HG03064 (cell line): ENCODE data around the gene TNRC18.
"Not testable (repeated sequence)": the region's sequence is repeated elsewhere in the genome, so short reads cannot be mapped to it uniquely, and the experiment has no call there.

Experiments used
- ATAC-seq: cut with Tn5 transposase; IDR thresholded peaks from one replicate; pipeline ENCODE4 v1.9.1; 2021; ENCODE audit warnings: low read depth; ENCODE audit not compliant: unreplicated experiment

TNRC18 gene

GRCh38 chr7:5278766-5279165, 144.9 kb downstream of the TNRC18 start:
- ATAC-seq = no peak

DNA sequence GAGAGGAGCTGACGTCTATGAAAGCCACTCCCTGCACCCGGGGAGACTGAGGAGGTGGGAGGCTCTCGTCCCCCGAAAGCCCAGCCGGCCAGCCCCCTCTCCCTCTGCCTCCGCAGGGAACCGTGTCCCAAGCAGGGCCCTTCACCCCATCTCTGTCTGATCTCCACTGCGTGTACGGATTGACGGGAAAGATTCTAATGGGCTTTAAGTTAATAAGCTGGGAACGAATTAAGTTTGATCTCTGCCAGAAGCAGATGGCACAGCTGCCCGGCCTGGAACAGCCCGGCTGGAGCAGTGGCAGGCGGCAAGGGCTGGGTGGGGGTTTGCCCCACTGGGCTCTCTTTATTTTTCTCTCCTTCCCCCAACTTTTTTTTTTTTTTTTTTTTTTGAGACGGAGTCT, 147.0 kb downstream of the TNRC18 start:
- ATAC-seq = no peak

- not testable (repeated sequence) for ATAC-seq
Observed at GRCh38 chr7:5276123-5276522, 147.5 kb downstream of the TNRC18 start.

GRCh38 chr7:5275510-5275909, 148.1 kb downstream of the TNRC18 start:
- ATAC-seq = not testable (repeated sequence)

DNA sequence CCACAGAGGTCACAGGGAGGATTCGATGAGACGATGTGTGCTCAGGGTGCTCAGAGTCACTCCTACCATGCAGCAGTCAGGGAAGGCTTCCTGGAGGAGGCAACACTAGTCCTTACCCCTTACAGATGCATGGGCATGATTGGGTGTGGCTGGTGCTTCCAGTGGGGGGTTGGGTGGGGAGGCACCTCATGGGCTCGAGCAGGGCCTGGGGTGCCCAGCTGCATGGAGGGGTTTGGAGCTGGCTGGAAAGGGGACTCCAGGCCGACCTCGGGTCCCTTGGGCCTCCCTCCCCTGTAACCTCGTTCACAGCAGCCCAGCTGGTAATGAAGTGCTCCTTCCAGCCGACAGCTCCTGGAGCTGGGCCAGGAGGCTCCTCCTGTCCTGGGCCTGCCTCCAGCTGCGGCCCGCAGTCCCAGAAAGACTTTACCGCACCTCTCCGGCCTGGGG, 148.6 kb downstream of the TNRC18 start:
- not testable (repeated sequence) for ATAC-seq

DNA sequence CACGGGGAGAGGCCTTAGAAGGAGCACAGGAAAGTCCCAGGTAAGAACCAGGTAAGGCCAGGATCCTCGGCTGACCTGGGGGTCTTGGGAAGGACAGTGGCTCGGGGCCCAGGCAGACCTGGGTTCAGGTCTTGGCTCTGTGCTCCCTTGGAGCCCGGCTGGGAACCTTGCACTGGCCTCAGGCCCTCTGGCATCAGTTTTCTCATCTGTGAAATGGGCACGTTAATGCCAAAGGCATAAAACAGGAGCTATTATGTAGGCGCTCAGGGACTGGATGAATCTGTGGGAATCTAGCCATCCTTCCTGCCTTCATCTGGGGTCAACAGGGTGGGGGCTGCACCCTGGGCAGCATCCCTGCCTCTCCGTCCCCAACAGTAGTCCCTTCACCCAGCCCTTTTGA, 149.2 kb downstream of the TNRC18 start:
- no peak for ATAC-seq

GRCh38 chr7:5273831-5274405, 149.7 kb downstream of the TNRC18 start:
- not testable (repeated sequence) for ATAC-seq

GRCh38 chr7:5270788-5271187, 152.8 kb downstream of the TNRC18 start:
- no peak for ATAC-seq

GRCh38 chr7:5269992-5270657, 153.5 kb downstream of the TNRC18 start:
- ATAC-seq = not testable (repeated sequence)

DNA sequence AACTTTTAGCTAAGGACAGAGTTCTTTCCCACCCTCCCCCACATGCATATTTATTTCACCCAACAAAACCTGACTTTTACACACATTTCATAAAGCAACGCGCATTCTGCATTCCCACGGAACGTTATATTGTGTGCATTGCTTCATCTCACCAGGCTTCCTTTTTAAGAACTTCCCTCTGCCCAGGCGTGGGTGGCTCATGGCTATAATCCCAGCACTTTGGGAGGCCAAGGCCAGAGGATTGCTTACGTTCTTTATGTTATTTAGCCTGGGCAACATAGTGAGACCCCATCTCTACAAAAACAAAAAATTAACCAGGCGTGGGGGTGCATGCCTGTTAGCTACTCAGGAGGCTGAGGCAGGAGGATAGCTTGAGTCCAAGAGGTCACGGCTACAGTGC, 155.8 kb downstream of the TNRC18 start:
- not testable (repeated sequence) for ATAC-seq

DNA sequence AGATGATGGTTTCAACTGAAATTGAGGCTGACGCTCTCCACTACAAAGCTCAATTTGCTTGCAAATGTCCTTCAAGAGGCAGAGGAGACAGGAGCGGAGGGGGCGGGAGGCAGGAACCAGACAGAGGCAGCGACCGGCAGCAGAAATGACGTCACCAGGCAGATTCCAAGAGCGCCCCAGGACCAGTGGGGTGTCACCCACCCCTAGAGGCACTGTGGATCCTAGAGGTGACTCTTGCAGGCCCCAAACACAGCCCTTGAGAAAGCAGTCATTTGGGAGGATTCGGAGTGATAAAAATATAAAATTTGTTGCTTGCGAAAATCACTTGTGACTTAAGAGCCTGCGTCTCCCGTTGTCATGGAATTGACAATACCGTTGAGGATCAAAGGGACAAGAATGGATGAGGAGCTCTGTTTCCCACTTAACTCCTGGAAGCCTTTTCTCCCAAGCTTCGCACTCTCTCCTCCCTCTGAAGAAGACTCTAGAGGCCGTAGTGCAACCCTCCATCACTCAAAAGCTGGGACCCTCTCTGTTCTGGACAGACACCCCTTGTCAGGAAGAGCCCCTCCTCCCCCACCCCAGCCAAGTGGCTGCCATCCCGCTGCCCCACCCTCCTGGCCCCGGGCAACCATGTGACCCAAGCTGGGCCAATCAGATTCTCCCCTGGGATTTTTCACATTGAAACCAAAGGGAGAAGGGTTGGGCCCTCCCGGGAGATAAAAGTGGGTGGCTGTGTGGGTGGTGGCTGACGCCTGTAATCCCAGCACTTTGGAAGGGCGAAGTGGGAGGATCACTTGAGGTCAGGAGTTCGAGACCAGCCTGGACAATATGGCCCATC, 157.2 kb downstream of the TNRC18 start:
- ATAC-seq = no peak

- ATAC-seq = no peak
Observed at GRCh38 chr7:5265320-5266190, 158.1 kb downstream of the TNRC18 start.

DNA sequence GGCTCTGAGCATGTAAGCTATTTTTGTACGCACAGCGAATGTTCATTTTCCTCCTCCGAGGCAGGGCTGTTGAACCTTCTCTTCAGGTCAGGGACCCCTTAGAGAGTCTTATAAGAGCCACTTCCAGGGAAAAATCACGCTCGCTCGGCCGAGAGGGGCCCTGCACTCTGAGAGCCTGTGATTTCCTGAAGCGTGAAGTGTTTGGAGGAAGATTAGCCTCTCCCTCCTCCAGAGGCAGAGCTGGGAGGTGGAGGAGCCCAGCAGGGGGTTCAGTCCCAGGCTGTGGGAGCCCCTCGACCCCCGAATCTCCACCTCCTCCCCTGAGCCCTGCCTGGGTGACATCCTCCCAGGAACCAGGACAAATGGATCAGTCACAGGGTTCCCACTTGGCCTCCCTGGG, 160.6 kb downstream of the TNRC18 start:
- not testable (repeated sequence) for ATAC-seq

GRCh38 chr7:5260530-5261068, 163.0 kb downstream of the TNRC18 start:
- not testable (repeated sequence) for ATAC-seq
